ENCODE results near the gene KLF6. TPM values are rescaled to one million over a fixed set of nuclear protein-coding genes. Genes with fewer than 3 reads are reported as not detected.
A peak's percentile ranks its signal among the peaks of the same experiment; 100 is the strongest.

Gene KLF6
- total and polyA plus RNA-seq, 11 donors = 15.2 to 106 (median 52.2) TPM

GRCh38 chr10:3811291-3811870 lies 26.4 kb upstream of the KLF6 start:
- peaks cover 0 to 61% (median 56%) of the 10 kb centered on the region in 12 donors for H3K4me1 ChIP-seq
- 10 to 16% (median 14%) methylated on average over 7 of the region's 7 CpGs for WGBS, 4 donors
- DNase-seq = peak in 1 of 5 donors; percentile 72
- peak overlapping the region in 5 of 12 donors; percentile 3 to 24 (median 15) for H3K4me3 ChIP-seq
- no peaks in the 10 kb centered on the region for H3K27me3 ChIP-seq
- H3K36me3 ChIP-seq = no peaks in the 10 kb centered on the region
- H3K27ac ChIP-seq = peak overlapping the region; percentile 74 to 96 (median 88)
- intact Hi-C loops (cut with DNase I) = loop anchor here in 3 of 10 donors (2.0 to 10.0 kb wide), 3 partner anchors 27 to 263 kb away; partner anchors contain the start of gene KLF6 (in 1 of the 3)
- peak; percentile 37 to 69 (median 56) for ATAC-seq
- no peaks in the 10 kb centered on the region for H3K9me3 ChIP-seq
- TF ChIP-seq POLR2A (IDR thresholded peaks at IDR 0.05) (no peak), CTCF (IDR thresholded peaks at IDR 0.05) (no peak)

- DNase-seq = no peak
- peak overlapping the region in 2 of 12 donors; percentile 12 to 16 for H3K4me3 ChIP-seq
- intact Hi-C loops (cut with DNase I) = loop anchor here in 4 of 10 donors (1.0 to 10.0 kb wide), 5 partner anchors 23 to 856 kb away; partner anchors contain the start of gene KLF6 (in 1 of the 4)
Measured at GRCh38 chr10:3808689-3809199, 23.7 kb upstream of the KLF6 start.

GRCh38 chr10:3807928-3808496 lies 23.0 kb upstream of the KLF6 start:
- H3K4me1 ChIP-seq = peaks cover 0 to 95% (median 85%) of the 10 kb centered on the region in 12 donors
- ATAC-seq = peak; percentile 27 to 57 (median 52)
- intact Hi-C loops (cut with DNase I) = loop anchor here in 4 of 10 donors (1.0 to 10.0 kb wide), 5 partner anchors 23 to 857 kb away; partner anchors contain the start of gene KLF6 (in 1 of the 4)

More at GRCh38 chr10:3808689-3809199, 23.7 kb upstream of the KLF6 start:
- H3K27ac ChIP-seq = peak overlapping the region; percentile 67 to 96 (median 86)
- TF ChIP-seq CTCF (IDR thresholded peaks at IDR 0.05) (no peak), POLR2A (IDR thresholded peaks at IDR 0.05) (no peak)
- no peaks in the 10 kb centered on the region for H3K27me3 ChIP-seq
- 77 to 87% (median 84%) methylated on average over 6 of the region's 6 CpGs for whole genome bisulfite sequencing, 4 donors
- H3K36me3 ChIP-seq = no peaks in the 10 kb centered on the region
- no peak for ATAC-seq
- peaks cover 0 to 88% (median 80%) of the 10 kb centered on the region in 12 donors for H3K4me1 ChIP-seq
- H3K9me3 ChIP-seq = no peaks in the 10 kb centered on the region

More at GRCh38 chr10:3807928-3808496, 23.0 kb upstream of the KLF6 start:
- peak in 1 of 2 donors; percentile 40 for TF ChIP-seq POLR2A (IDR thresholded peaks at IDR 0.05)
- no peak for TF ChIP-seq CTCF (IDR thresholded peaks at IDR 0.05)
- H3K36me3 ChIP-seq = no peaks in the 10 kb centered on the region
- 28 to 37% (median 30%) methylated on average over 12 of the region's 12 CpGs for WGBS, 4 donors
- peak overlapping the region; percentile 67 to 96 (median 86) for H3K27ac ChIP-seq
- no peaks in the 10 kb centered on the region for H3K27me3 ChIP-seq
- H3K9me3 ChIP-seq = no peaks in the 10 kb centered on the region
- H3K4me3 ChIP-seq = peak overlapping the region in 2 of 12 donors; percentile 9 to 12
- DNase-seq = peak in 4 of 5 donors; percentile 58 to 69 (median 68)

All from heart left ventricle (tissue), 16 donors.